KMS-11 (cell line): ENCODE measurements around the gene CSRNP3.

Source experiments
- H2AFZ ChIP-seq: fragments of 200-600 bp; sonication (generic); 2 replicates; pipeline ENCODE4 v1.6.1; 2016; ENCODE audit warnings: antibody characterized with exemption, mixed run types, low read depth
- H3K27ac ChIP-seq: fragments of 200-600 bp; sonication (generic); 2 replicates; pipeline ENCODE4 v1.6.1; 2016; ENCODE audit warnings: mild to moderate bottlenecking, mixed run types
- H3K27me3 ChIP-seq: fragments of 200-600 bp; sonication (generic); 2 replicates; pipeline ENCODE4 v1.6.1; 2017; ENCODE audit warnings: mild to moderate bottlenecking, low read depth, mixed run types, moderate library complexity; ENCODE audit not compliant: insufficient read depth
- H3K36me3 ChIP-seq: fragments of 200-600 bp; sonication (generic); 2 replicates; pipeline ENCODE4 v1.6.1; 2017; ENCODE audit warnings: mild to moderate bottlenecking, mixed run types; ENCODE audit not compliant: insufficient read depth
- H3K4me1 ChIP-seq: fragments of 200-600 bp; sonication (generic); 2 replicates; pipeline ENCODE4 v1.6.1; 2016; ENCODE audit warnings: mild to moderate bottlenecking, low read depth, mixed run types; ENCODE audit not compliant: poor library complexity, severe bottlenecking
- H3K4me2 ChIP-seq: fragments of 200-600 bp; sonication (generic); 2 replicates; pipeline ENCODE4 v1.7.0; 2016; ENCODE audit warnings: mild to moderate bottlenecking, mixed run types
- H3K4me3 ChIP-seq: fragments of 200-600 bp; sonication (generic); IDR thresholded peaks from 2 replicates; pipeline ENCODE4 v1.6.1; 2017; ENCODE audit warnings: low read depth, low read length, mixed read lengths; ENCODE audit not compliant: insufficient read depth
- H3K79me2 ChIP-seq: fragments of 200-600 bp; sonication (generic); 2 replicates; pipeline ENCODE4 v1.6.1; 2016; ENCODE audit warnings: low read depth, mixed run types; ENCODE audit not compliant: insufficient read depth
- H3K9ac ChIP-seq: fragments of 200-600 bp; sonication (generic); 2 replicates; pipeline ENCODE4 v1.6.1; 2016; ENCODE audit warnings: mild to moderate bottlenecking, mixed run types
- H4K20me1 ChIP-seq: fragments of 200-600 bp; sonication (generic); 2 replicates; pipeline ENCODE4 v1.6.1; 2016; ENCODE audit warnings: mild to moderate bottlenecking, mixed run types; ENCODE audit not compliant: insufficient read depth
- TF ChIP-seq, protein P1 (sequence below): fragments of 200-600 bp; sonication (generic); conservative IDR thresholded peaks from 2 replicates; pipeline ENCODE4 v1.6.1; 2017; ENCODE audit warnings: low read depth, mild to moderate bottlenecking, antibody characterized with exemption, low read length, moderate library complexity, mixed read lengths

The CSRNP3 gene

DNA sequence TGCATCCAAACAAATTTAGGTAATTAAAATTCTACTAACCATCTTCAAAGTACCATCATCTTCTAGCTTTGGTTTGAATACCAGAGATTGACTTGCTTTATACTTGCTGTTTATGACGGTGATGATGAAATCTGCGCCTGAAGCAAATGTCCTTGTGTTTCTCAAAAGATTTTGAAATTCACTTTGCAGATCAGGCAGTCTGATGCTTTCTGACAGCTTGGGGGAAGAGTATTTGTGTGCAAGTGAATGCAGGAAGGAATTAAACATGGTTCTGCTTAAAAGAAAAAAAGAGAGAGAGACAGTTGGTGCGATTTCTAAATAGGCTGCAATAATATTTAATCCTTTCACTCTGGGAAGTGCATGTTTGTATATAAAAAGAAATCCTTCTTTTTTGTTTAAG lies 29.6 kb downstream of the CSRNP3 start:
- H4K20me1 ChIP-seq = no peaks in the 10 kb centered on the region
- H3K36me3 ChIP-seq = no peaks in the 10 kb centered on the region
- no peak overlapping the region for H3K4me2 ChIP-seq
- TF ChIP-seq, protein P1, sequence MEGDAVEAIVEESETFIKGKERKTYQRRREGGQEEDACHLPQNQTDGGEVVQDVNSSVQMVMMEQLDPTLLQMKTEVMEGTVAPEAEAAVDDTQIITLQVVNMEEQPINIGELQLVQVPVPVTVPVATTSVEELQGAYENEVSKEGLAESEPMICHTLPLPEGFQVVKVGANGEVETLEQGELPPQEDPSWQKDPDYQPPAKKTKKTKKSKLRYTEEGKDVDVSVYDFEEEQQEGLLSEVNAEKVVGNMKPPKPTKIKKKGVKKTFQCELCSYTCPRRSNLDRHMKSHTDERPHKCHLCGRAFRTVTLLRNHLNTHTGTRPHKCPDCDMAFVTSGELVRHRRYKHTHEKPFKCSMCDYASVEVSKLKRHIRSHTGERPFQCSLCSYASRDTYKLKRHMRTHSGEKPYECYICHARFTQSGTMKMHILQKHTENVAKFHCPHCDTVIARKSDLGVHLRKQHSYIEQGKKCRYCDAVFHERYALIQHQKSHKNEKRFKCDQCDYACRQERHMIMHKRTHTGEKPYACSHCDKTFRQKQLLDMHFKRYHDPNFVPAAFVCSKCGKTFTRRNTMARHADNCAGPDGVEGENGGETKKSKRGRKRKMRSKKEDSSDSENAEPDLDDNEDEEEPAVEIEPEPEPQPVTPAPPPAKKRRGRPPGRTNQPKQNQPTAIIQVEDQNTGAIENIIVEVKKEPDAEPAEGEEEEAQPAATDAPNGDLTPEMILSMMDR = no peak
- no peaks in the 10 kb centered on the region for H3K4me1 ChIP-seq
- H3K9ac ChIP-seq = no peak overlapping the region
- no peak overlapping the region for H2AFZ ChIP-seq
- H3K4me3 ChIP-seq = no peak overlapping the region
- H3K27me3 ChIP-seq = no peaks in the 10 kb centered on the region
- H3K27ac ChIP-seq = no peak overlapping the region
- H3K79me2 ChIP-seq = no peaks in the 10 kb centered on the region

DNA sequence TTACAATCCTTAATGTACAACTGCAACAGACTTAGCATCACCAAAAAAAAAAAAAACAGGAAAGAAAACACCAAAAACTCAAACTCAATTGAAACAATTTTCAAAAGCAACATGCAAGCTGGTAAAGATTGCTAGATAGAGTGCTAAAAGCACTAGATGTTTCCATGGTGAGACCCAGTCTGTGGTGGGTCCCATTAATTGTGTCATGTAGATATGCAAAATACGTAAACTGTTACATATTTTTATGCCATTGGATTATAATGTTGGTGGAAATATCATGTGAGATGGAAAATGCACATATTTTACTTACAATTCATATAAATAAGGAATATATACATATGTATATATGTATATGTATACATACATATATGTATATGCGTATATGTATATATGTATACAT lies 30.5 kb downstream of the CSRNP3 start:
- H3K4me1 ChIP-seq = no peaks in the 10 kb centered on the region
- TF ChIP-seq, protein P1 = no peak
- H3K4me2 ChIP-seq = no peak overlapping the region
- H2AFZ ChIP-seq = no peak overlapping the region
- H3K27me3 ChIP-seq = no peaks in the 10 kb centered on the region
- no peaks in the 10 kb centered on the region for H3K36me3 ChIP-seq
- H3K9ac ChIP-seq = no peak overlapping the region
- H4K20me1 ChIP-seq = no peaks in the 10 kb centered on the region
- no peak overlapping the region for H3K27ac ChIP-seq
- H3K4me3 ChIP-seq = no peak overlapping the region
- no peaks in the 10 kb centered on the region for H3K79me2 ChIP-seq

DNA sequence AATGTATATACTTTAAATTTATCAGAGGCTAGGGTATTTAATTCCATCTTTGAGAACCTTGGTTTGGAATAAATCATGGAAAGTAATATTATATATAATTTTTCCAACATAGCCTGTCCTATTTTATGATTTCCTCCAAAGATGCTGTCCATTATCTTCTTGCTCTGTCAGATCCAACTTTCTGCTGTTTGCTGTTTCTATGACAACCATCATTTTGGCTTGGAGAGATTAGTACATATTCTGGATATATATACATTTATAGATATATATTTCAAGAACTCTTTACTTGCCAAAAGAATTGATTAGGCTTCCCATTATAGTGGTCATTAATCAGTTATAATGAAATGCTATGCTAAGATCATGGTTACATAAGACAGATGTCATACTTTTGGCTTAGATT lies 31.3 kb downstream of the CSRNP3 start:
- Histone ChIP-seq H3K27me3 (no peaks in the 10 kb centered on the region), H2AFZ (no peak overlapping the region), H3K4me2 (no peak overlapping the region), H3K4me1 (no peaks in the 10 kb centered on the region), H3K36me3 (no peaks in the 10 kb centered on the region), H4K20me1 (no peaks in the 10 kb centered on the region), H3K4me3 (no peak overlapping the region), H3K27ac (no peak overlapping the region), H3K79me2 (no peaks in the 10 kb centered on the region), H3K9ac (no peak overlapping the region)
- TF ChIP-seq, protein P1 = no peak

DNA sequence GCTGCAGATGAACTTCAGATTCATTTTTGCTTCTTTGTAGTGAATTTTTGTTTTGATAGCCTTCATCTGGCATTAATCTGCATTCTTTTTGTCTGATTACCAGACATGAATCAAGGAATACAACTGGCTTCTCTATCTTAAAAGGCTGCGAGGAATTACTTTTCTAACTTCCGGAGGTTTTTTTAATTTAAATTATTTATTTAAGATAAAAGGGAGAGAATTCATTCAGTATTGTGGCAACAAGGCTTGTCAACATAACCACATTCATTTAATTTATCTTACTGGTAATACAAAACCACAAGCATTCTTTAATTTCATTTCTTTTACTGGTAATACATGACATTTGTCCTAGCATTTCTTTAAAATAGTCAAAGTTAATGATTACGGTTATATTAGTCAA lies 36.0 kb downstream of the CSRNP3 start:
- Histone ChIP-seq H3K4me3 (no peak overlapping the region), H3K27ac (no peak overlapping the region), H2AFZ (no peak overlapping the region), H3K36me3 (no peaks in the 10 kb centered on the region), H3K9ac (no peak overlapping the region), H4K20me1 (no peaks in the 10 kb centered on the region), H3K4me1 (no peaks in the 10 kb centered on the region), H3K27me3 (no peaks in the 10 kb centered on the region), H3K79me2 (no peaks in the 10 kb centered on the region), H3K4me2 (no peak overlapping the region)
- TF ChIP-seq, protein P1 = no peak

DNA sequence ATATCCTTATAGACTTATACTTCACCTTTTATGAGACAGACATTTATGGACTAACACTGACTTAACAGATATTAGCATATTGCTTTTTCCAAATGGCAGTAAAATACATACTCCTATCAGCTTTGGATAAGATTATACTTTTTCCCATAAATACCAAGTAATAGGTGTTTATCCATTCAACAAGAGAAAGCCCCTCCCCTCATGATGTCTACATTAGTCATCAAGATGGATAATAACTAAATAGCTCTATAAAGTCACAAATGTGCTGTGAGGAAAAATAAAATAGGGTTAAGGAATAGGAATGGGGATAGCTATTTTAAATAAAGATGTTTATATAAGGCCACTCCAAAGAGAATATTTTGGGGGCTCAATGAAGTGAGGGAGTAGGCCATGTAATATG lies 39.4 kb downstream of the CSRNP3 start:
- Histone ChIP-seq H3K4me1 (no peaks in the 10 kb centered on the region), H3K36me3 (no peaks in the 10 kb centered on the region), H3K9ac (no peak overlapping the region), H3K27me3 (no peaks in the 10 kb centered on the region), H2AFZ (no peak overlapping the region), H3K27ac (no peak overlapping the region), H3K4me3 (no peak overlapping the region), H3K79me2 (no peaks in the 10 kb centered on the region), H4K20me1 (no peaks in the 10 kb centered on the region), H3K4me2 (no peak overlapping the region)
- TF ChIP-seq, protein P1 = no peak
